H9 (cell line): ENCODE results near the gene ERC2. TPM values are rescaled to one million over a fixed set of nuclear protein-coding genes. Genes with fewer than 3 reads are reported as not detected.

Experiments used
- DNase-seq: peaks from one replicate; pipeline ENCODE4 v3.0.0-alpha.2; 2017
- H2AFZ ChIP-seq: one replicate; pipeline ENCODE4 v1.6.1; 2013; ENCODE audit warnings: mild to moderate bottlenecking, low read length, control low read depth, moderate library complexity
- H2AK5ac ChIP-seq: 2 replicates; pipeline ENCODE4 v1.6.1; 2013; ENCODE audit warnings: low read length, control low read depth, mixed read lengths; ENCODE audit not compliant: insufficient read length
- H2BK120ac ChIP-seq: one replicate; pipeline ENCODE4 v1.6.1; 2013; ENCODE audit warnings: low read depth, mild to moderate bottlenecking, low read length, control low read depth, inconsistent platforms; ENCODE audit not compliant: poor library complexity, severe bottlenecking
- H2BK12ac ChIP-seq: 2 replicates; pipeline ENCODE4 v1.6.1; 2013; ENCODE audit warnings: low read length, control low read depth, mixed read lengths, low read depth; ENCODE audit not compliant: insufficient read length
- H2BK15ac ChIP-seq: 2 replicates; pipeline ENCODE4 v1.6.1; 2013; ENCODE audit warnings: low read depth, low read length, control low read depth
- H2BK20ac ChIP-seq: one replicate; pipeline ENCODE4 v1.6.1; 2013; ENCODE audit warnings: low read depth, mild to moderate bottlenecking, low read length, control low read depth, inconsistent platforms; ENCODE audit not compliant: poor library complexity, severe bottlenecking
- H2BK5ac ChIP-seq: 2 replicates; pipeline ENCODE4 v1.6.1; 2013; ENCODE audit warnings: low read length, control low read depth, mixed read lengths; ENCODE audit not compliant: insufficient read length
- H3K14ac ChIP-seq: 2 replicates; pipeline ENCODE4 v1.6.1; 2013; ENCODE audit warnings: low read length, control low read depth; ENCODE audit not compliant: insufficient read depth
- H3K18ac ChIP-seq: 2 replicates; pipeline ENCODE4 v1.6.1; 2013; ENCODE audit warnings: low read depth, mild to moderate bottlenecking, mixed read lengths, low read length, control low read depth; ENCODE audit not compliant: insufficient read length
- H3K23ac ChIP-seq: 2 replicates; pipeline ENCODE4 v1.6.1; 2013; ENCODE audit warnings: low read length, control low read depth, mixed read lengths, low read depth; ENCODE audit not compliant: insufficient read length
- H3K23me2 ChIP-seq: 2 replicates; pipeline ENCODE4 v1.6.1; 2013; ENCODE audit warnings: low read depth, mild to moderate bottlenecking, mixed read lengths, low read length, control low read depth; ENCODE audit not compliant: insufficient read length, poor library complexity, severe bottlenecking
- H3K27ac ChIP-seq: 2 replicates; pipeline ENCODE4 v1.5.1; 2013; ENCODE audit warnings: low read length, control low read depth, mixed read lengths, low read depth; ENCODE audit not compliant: insufficient read length
- H3K27me3 ChIP-seq: 2 replicates; pipeline ENCODE4 v1.6.1; 2013; ENCODE audit warnings: low read length, control low read depth, inconsistent platforms; ENCODE audit not compliant: insufficient read depth
- H3K4ac ChIP-seq: 2 replicates; pipeline ENCODE4 v1.6.1; 2013; ENCODE audit warnings: low read depth, mild to moderate bottlenecking, control low read depth, inconsistent platforms, low read length, moderate library complexity
- H3K4me1 ChIP-seq: 2 replicates; pipeline ENCODE4 v1.6.1; 2013; ENCODE audit warnings: low read length, control low read depth, inconsistent platforms; ENCODE audit not compliant: insufficient read depth
- H3K4me2 ChIP-seq: 2 replicates; pipeline ENCODE4 v1.6.1; 2013; ENCODE audit warnings: low read length, control low read depth, mixed read lengths; ENCODE audit not compliant: insufficient read length, insufficient read depth
- H3K56ac ChIP-seq: 2 replicates; pipeline ENCODE4 v1.6.1; 2013; ENCODE audit warnings: low read depth, mild to moderate bottlenecking, mixed read lengths, low read length, control low read depth; ENCODE audit not compliant: insufficient read length
- H3K79me1 ChIP-seq: 2 replicates; pipeline ENCODE4 v1.6.1; 2013; ENCODE audit warnings: low read depth, mild to moderate bottlenecking, moderate library complexity, low read length, control low read depth, inconsistent platforms; ENCODE audit not compliant: insufficient read depth, poor library complexity, severe bottlenecking
- H3K79me2 ChIP-seq: 2 replicates; pipeline ENCODE4 v1.6.1; 2013; ENCODE audit warnings: low read length, control low read depth, inconsistent platforms; ENCODE audit not compliant: insufficient read depth
- H3K9ac ChIP-seq: 2 replicates; pipeline ENCODE4 v1.6.1; 2013; ENCODE audit warnings: low read length, control low read depth, mixed read lengths; ENCODE audit not compliant: insufficient read length; ENCODE audit errors: extremely low read depth
- H3K9me3 ChIP-seq: one replicate; pipeline ENCODE4 v1.6.1; 2013; ENCODE audit warnings: low read depth, low read length, inconsistent platforms; ENCODE audit not compliant: control insufficient read depth
- H3T11ph ChIP-seq: one replicate; pipeline ENCODE4 v1.6.1; 2013; ENCODE audit warnings: mild to moderate bottlenecking, low read length, control low read depth, inconsistent platforms
- H4K20me1 ChIP-seq: one replicate; pipeline ENCODE4 v1.6.1; 2013; ENCODE audit not compliant: control insufficient read depth, insufficient read length, insufficient read depth
- H4K5ac ChIP-seq: 2 replicates; pipeline ENCODE4 v1.6.1; 2013; ENCODE audit warnings: low read depth, mild to moderate bottlenecking, mixed read lengths, low read length, control low read depth; ENCODE audit not compliant: insufficient read length
- H4K8ac ChIP-seq: replicated peaks from 2 replicates; pipeline ENCODE4 v1.6.1; 2013; ENCODE audit warnings: low read length, control low read depth, mixed read lengths, low read depth; ENCODE audit not compliant: insufficient read length
- H4K91ac ChIP-seq: 2 replicates; pipeline ENCODE4 v1.6.1; 2013; ENCODE audit warnings: low read depth, mild to moderate bottlenecking, moderate library complexity, mixed read lengths, low read length, control low read depth; ENCODE audit not compliant: insufficient read length
- H3K27ac Mint-ChIP-seq, 3 experiments: 2 replicates in 2 of 3; 3 replicates in 1 of 3; pipeline ENCODE4 v1.8.0; 2020 to 2021; ENCODE audit warnings: mixed read lengths in 3 of 3, mild to moderate bottlenecking in 1 of 3, moderate library complexity in 1 of 3
- H3K27me3 Mint-ChIP-seq: 2 replicates; pipeline ENCODE4 v1.8.0; 2021; ENCODE audit warnings: low read depth, mild to moderate bottlenecking, moderate library complexity, mixed read lengths
- H3K36me3 Mint-ChIP-seq, 3 experiments: 2 replicates in 2 of 3; 3 replicates in 1 of 3; pipeline ENCODE4 v1.8.0; 2020 to 2021; ENCODE audit warnings: low read depth in 3 of 3, mixed read lengths in 3 of 3; ENCODE audit not compliant: insufficient read depth in 1 of 3
- H3K4me1 Mint-ChIP-seq, 2 experiments: 2 replicates each; pipeline ENCODE4 v1.8.0; 2020; ENCODE audit warnings: mixed read lengths in 2 of 2
- H3K4me3 Mint-ChIP-seq, 2 experiments: 2 replicates in 1 of 2; 3 replicates in 1 of 2; pipeline ENCODE4 v1.8.0; 2020 to 2021; ENCODE audit warnings: mild to moderate bottlenecking in 2 of 2, mixed read lengths in 2 of 2, moderate library complexity in 1 of 2
- H3K9me3 Mint-ChIP-seq, 2 experiments: 2 replicates in 1 of 2; 3 replicates in 1 of 2; pipeline ENCODE4 v1.8.0; 2020; ENCODE audit warnings: mild to moderate bottlenecking in 2 of 2, mixed read lengths in 2 of 2, moderate library complexity in 1 of 2
- CTCF ChIP-seq: fragments of 200-600 bp; sonication (generic); conservative IDR thresholded peaks from 3 replicates; pipeline ENCODE4 v1.8.0; 2021; ENCODE audit warnings: antibody characterized with exemption, mild to moderate bottlenecking
- WGBS: extraction: QIAGEN DNeasy Blood & Tissue Kit; methylation state at CpG from one replicate; pipeline ENCODE4 v1.1.7; 2013; ENCODE audit warnings: missing lambda C conversion rate, low lambda C conversion rate, mixed read lengths; ENCODE audit not compliant: insufficient read length; ENCODE audit errors: extremely low coverage; 5-methylcytosine and 5-hydroxymethylcytosine counted together
- total RNA-seq: library from RNA; stranded (reverse); gene quantifications from 2 replicates; pipeline ENCODE4 v1.2.1, GENCODE V29; 2021

ERC2 gene
- total RNA-seq, 1 experiment from 2014 or later, result 15.4 TPM

- no peaks in the 10 kb centered on the region for H3K27me3 ChIP-seq
- no peak overlapping the region for H3K27ac Mint-ChIP-seq
- TF ChIP-seq CTCF, result no peak
- H3K4me1 Mint-ChIP-seq, result peaks cover 21 to 28% of the 10 kb centered on the region in 2 experiments
- no peaks in the 10 kb centered on the region for H3K23me2 ChIP-seq
- H3K27me3 Mint-ChIP-seq, result peaks cover 2% of the 10 kb centered on the region; the same call in 1 of the 2 replicates
- H3K9me3 ChIP-seq, result no peaks in the 10 kb centered on the region
- H3K4me3 Mint-ChIP-seq, result no peak overlapping the region
- no peaks in the 10 kb centered on the region for H3K36me3 Mint-ChIP-seq
- no peak overlapping the region for H2AK5ac ChIP-seq
- no peak overlapping the region for H3K18ac ChIP-seq
- H3K23ac ChIP-seq, result no peak overlapping the region
- no peak overlapping the region for H4K91ac ChIP-seq
- no peak for DNase-seq
- H2BK20ac ChIP-seq, result no peak overlapping the region
- H4K8ac ChIP-seq, result no peak overlapping the region
- no peak overlapping the region for H3K56ac ChIP-seq
- H2BK5ac ChIP-seq, result no peak overlapping the region
- H3T11ph ChIP-seq, result no peak overlapping the region
- H2BK15ac ChIP-seq, result no peak overlapping the region
- no peak overlapping the region for H3K27ac ChIP-seq
- WGBS, result no CpG with 5 or more reads among the region's 1 CpG
- H4K5ac ChIP-seq, result no peak overlapping the region
- H3K4me2 ChIP-seq, result no peak overlapping the region
- peaks cover 7% of the 10 kb centered on the region for H3K4me1 ChIP-seq
- no peak overlapping the region for H2BK120ac ChIP-seq
- no peak overlapping the region for H2AFZ ChIP-seq
- H3K79me2 ChIP-seq, result no peaks in the 10 kb centered on the region
- H3K9me3 Mint-ChIP-seq, result no peaks in the 10 kb centered on the region
- no peak overlapping the region for H3K9ac ChIP-seq
- no peaks in the 10 kb centered on the region for H4K20me1 ChIP-seq
- H3K14ac ChIP-seq, result no peak overlapping the region
- no peak overlapping the region for H2BK12ac ChIP-seq
- H3K4ac ChIP-seq, result no peak overlapping the region
- no peaks in the 10 kb centered on the region for H3K79me1 ChIP-seq
These were observed 960.5 kb downstream of the ERC2 start for GRCh38 chr3:55507808-55508207.
